BE2C (cell line): ENCODE data around the gene FLRT2.

Experiments used
- DNase-seq: peaks from one replicate; pipeline ENCODE4 v3.0.0-alpha.2; 2020
- H3K27me3 ChIP-seq: fragments of 250-450 bp; sonication (Bioruptor Pico); 2 replicates; pipeline ENCODE4 v1.5.1; 2020; ENCODE audit warnings: mild to moderate bottlenecking
- H3K36me3 ChIP-seq: fragments of 250-450 bp; sonication (Bioruptor Pico); 2 replicates; pipeline ENCODE4 v1.5.1; 2020; ENCODE audit warnings: mild to moderate bottlenecking
- H3K4me1 ChIP-seq: fragments of 250-450 bp; sonication (Bioruptor Pico); 2 replicates; pipeline ENCODE4 v1.5.1; 2020
- H3K4me3 ChIP-seq: 2 replicates; pipeline ENCODE4 v1.5.1; 2011; ENCODE audit warnings: low read depth, low read length
- H3K9me3 ChIP-seq: fragments of 250-450 bp; sonication (Bioruptor Pico); 2 replicates; pipeline ENCODE4 v1.5.1; 2020
- CTCF ChIP-seq: IDR thresholded peaks from 2 replicates; pipeline ENCODE4 v1.5.1; 2012; ENCODE audit warnings: mild to moderate bottlenecking, low read depth, low read length

Gene FLRT2

GRCh38 chr14:85596562-85596961 is 66.6 kb downstream of the FLRT2 start:
- Histone ChIP-seq H3K9me3 (no peaks in the 10 kb centered on the region), H3K36me3 (no peaks in the 10 kb centered on the region), H3K27me3 (no peaks in the 10 kb centered on the region), H3K4me3 (no peak overlapping the region), H3K4me1 (peaks cover 10% of the 10 kb centered on the region)
- no peak for DNase-seq
- no peak for TF ChIP-seq CTCF

GRCh38 chr14:85597701-85598100 is 67.8 kb downstream of the FLRT2 start:
- no peak for DNase-seq
- TF ChIP-seq CTCF = no peak
- H3K36me3 ChIP-seq = no peaks in the 10 kb centered on the region
- H3K4me3 ChIP-seq = no peak overlapping the region
- H3K9me3 ChIP-seq = no peaks in the 10 kb centered on the region
- H3K27me3 ChIP-seq = no peaks in the 10 kb centered on the region
- H3K4me1 ChIP-seq = peaks cover 10% of the 10 kb centered on the region

- DNase-seq = no peak
- Histone ChIP-seq H3K27me3 (no peaks in the 10 kb centered on the region), H3K4me1 (peaks cover 10% of the 10 kb centered on the region), H3K9me3 (no peaks in the 10 kb centered on the region), H3K4me3 (no peak overlapping the region), H3K36me3 (no peaks in the 10 kb centered on the region)
- no peak for TF ChIP-seq CTCF
These were observed 70.0 kb downstream of the FLRT2 start for GRCh38 chr14:85599939-85600338.

- H3K36me3 ChIP-seq = no peaks in the 10 kb centered on the region
- no peak for TF ChIP-seq CTCF
- no peak overlapping the region for H3K4me3 ChIP-seq
- H3K9me3 ChIP-seq = no peaks in the 10 kb centered on the region
- DNase-seq = peak; percentile 82
- H3K27me3 ChIP-seq = no peaks in the 10 kb centered on the region
- H3K4me1 ChIP-seq = peaks cover 10% of the 10 kb centered on the region
These were observed 71.3 kb downstream of the FLRT2 start for GRCh38 chr14:85601246-85601645.

GRCh38 chr14:85601690-85602089 is 71.7 kb downstream of the FLRT2 start:
- H3K27me3 ChIP-seq = no peaks in the 10 kb centered on the region
- no peaks in the 10 kb centered on the region for H3K9me3 ChIP-seq
- H3K4me1 ChIP-seq = peaks cover 10% of the 10 kb centered on the region
- no peak for TF ChIP-seq CTCF
- H3K4me3 ChIP-seq = no peak overlapping the region
- H3K36me3 ChIP-seq = no peaks in the 10 kb centered on the region
- no peak for DNase-seq

GRCh38 chr14:85602345-85602744 is 72.4 kb downstream of the FLRT2 start:
- DNase-seq = no peak
- no peak for TF ChIP-seq CTCF
- Histone ChIP-seq H3K4me1 (peaks cover 10% of the 10 kb centered on the region), H3K27me3 (no peaks in the 10 kb centered on the region), H3K9me3 (no peaks in the 10 kb centered on the region), H3K36me3 (no peaks in the 10 kb centered on the region), H3K4me3 (no peak overlapping the region)
